ENCODE data around the gene PKMYT1.

The PKMYT1 gene
- 0 to 1.3 (median 0.32) reads per million in 4 experiments for total RNA-seq

DNA sequence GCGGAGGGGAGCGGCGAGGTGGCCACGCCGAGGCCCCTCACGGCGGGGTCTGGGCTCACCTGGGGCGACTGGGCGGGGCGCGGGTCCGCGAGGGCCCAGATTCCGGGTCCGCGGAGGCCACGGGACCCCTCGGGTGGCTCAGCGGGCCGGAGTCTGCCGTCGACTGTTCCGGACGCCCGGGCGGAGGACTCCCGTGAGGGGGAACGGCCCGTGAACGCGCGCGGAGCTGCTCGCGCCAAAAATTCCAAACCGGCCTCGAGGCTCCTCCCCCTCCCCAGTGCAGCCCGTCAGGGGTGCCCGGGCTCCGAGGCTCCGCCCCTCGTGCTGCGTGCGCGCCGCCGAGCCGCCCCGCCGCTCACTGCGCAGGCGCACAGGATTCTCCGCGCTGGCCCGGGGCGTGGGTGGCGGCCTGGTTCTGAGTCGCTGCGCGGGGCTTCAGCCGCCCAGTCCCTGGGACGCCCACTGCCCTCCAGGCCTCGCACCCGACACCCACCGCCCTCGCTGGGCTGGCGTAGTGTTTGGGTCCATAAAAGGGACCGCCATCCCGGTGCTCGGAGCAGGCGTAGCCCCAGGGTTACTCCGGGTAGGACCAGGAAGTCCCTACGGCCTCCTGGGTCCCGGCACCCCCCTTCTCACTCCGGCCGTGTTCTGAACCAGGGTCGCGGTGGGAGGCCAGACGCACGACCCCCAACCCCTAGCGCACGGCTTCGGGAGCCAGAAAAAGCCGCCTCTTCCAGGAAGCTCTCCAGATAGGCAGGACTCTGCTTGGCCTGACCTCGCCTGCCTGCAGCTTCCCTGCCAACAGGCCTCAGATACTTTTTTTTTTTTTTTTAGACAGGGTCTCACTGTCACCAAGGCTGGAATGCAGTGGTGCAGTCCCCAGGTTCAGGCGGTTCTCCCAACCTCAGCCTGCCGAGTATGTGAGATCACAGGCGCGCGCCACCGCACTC is at the start of gene PKMYT1:
PKMYT1 (minus strand) TSS at position 220 of the 950 bp plus-strand sequence. CDS start 789 bp downstream, outside the sequence.
- peak; percentile 90 for DNase-seq

DNA sequence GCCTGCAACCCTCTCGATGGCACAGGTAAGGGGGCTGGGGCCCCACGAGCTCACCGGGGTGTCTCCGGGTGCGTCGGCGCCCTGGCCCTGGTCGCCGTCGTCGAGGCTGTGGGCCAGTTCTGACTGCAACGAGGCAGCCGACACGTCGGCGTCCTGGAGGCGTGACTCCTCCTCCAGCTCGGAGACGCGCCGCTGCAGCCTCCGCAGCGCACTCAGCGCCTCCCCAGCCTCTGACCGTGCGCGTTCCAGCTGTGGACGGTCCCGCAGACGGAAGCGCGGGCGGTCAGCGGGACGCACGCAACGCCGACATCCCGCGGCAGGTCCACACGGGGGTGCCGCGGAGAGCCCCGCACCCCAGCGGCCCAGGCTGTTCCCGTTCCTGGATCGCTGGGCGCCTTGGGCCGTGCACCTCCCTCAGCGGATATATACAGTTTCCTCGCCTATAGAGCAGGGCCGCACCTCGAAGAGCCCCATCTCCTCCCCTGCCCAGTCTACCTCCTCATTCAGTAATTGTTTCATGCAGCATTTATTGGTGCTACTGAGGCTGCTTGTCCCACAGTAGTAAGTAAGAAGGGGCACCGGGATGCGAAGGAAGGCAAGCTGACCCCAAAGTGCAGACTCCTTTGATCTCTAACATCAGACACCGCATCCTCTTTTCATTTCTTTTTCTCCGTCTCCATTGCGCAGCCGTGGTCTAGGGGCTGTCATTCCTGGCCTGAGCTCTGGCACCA is 49.4 kb upstream of the PKMYT1 start:
- DNase-seq, result no peak

- no peak for DNase-seq
Observed at GRCh38 chr16:3028716-3029319, 48.6 kb upstream of the PKMYT1 start.

- peak; percentile 87 for DNase-seq
Observed at GRCh38 chr16:3027983-3028715, 47.9 kb upstream of the PKMYT1 start.

DNA sequence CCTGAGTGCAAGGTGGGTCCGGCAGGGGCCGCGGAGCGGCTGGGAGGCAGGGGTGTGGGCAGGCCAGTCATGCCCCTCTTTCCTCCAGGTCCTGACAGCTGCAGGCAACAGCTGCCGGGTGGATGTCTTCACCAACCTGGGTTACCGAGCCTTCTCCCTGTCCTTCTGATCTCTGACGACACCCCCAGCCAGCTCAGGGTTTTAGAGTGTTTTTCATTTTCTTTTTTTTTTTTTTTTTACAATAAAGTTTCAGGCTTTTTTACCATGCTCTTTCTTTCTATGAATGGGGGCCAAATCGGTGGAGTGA is 47.2 kb upstream of the PKMYT1 start:
- DNase-seq, result no peak

DNA sequence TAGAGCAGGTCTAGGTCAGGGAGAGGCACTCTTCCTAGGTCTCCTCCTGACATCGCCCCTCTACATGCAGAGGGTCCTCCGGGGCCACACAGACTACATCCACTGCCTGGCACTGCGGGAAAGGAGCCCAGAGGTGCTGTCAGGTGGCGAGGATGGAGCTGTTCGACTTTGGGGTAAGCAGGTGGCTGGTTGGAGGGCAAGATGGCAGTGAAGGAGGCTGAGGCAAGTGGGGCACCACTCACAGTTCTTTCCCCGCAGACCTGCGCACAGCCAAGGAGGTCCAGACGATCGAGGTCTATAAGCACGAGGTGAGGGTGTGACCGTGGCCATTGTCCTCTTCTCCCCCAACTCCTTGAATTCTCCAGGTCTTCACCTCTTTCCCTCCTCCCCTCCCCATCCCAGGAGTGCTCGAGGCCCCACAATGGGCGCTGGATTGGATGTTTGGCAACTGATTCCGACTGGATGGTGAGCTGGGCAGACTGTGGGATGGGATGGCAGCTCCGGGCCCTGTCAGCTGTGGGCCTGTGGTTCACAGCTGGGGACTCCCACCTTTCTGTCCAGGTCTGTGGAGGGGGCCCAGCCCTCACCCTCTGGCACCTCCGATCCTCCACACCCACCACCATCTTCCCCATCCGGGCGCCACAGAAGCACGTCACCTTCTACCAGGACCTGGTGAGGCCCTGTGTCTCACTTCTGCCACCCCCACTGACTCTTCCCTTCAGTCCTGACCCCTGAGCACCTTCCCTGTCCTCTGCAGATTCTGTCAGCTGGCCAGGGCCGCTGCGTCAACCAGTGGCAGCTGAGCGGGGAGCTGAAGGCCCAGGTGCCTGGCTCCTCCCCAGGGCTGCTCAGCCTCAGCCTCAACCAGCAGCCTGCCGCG is 46.6 kb upstream of the PKMYT1 start:
- DNase-seq, result no peak

DNA sequence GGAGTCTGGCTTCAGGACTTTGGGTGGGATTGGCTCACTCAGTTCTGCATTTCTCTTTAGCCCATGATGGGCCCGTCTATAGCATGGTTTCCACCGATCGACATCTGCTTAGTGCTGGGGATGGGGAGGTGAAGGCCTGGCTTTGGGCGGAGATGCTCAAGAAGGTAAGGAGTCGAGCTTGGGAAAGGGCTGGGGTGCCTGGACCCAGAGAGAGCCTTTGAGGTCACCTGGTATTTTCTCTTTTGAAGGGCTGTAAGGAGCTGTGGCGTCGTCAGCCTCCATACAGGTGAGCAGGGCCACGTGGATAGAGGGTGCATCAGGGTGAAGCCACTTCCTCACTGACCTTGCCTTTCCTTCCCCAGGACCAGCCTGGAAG is 45.7 kb upstream of the PKMYT1 start:
- DNase-seq, result no peak

DNA sequence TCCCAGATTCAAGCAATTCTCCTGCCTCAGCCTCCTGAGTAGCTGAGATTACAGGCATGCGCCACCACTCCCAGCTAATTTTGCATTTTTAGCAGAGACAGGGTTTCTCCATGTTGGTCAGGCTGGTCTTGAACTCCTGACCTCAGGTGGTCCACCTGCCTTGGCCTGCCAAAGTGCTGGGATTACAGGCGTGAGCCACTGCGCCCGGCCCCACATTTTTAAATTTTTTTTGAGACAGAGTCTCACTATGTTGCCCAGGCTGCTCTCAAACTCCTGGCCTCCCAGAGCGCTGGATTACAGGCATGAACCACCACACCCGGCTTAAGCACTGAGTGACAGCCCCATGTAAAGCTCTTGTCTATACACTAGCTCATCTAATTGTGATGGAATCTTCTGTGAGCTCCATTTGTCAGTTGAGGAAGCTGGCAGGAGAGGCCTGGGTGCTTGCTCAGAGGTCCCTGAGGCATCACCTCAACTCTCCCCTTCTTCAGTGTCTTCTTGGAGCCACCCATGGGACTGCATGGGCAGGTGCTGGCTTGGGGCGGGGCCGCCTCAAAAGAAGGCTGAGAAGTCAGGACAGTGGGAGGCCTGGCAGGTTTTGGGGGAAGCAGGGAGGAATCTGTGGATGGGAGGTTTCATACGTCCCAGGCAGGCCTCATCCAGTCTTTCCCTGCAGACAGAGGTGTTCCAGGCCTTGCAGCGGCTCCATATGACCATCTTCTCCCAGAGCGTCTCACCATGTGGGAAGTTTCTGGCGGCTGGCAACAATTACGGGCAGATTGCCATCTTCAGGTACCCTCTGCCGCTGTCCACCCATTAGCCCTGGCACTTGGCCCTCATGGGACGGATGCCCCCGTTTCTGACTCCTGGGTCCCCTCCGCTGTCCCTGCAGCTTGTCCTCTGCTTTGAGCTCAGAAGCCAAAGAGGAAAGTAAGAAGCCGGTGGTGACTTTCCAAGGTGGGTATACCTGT is 45.1 kb upstream of the PKMYT1 start:
- DNase-seq, result no peak

DNA sequence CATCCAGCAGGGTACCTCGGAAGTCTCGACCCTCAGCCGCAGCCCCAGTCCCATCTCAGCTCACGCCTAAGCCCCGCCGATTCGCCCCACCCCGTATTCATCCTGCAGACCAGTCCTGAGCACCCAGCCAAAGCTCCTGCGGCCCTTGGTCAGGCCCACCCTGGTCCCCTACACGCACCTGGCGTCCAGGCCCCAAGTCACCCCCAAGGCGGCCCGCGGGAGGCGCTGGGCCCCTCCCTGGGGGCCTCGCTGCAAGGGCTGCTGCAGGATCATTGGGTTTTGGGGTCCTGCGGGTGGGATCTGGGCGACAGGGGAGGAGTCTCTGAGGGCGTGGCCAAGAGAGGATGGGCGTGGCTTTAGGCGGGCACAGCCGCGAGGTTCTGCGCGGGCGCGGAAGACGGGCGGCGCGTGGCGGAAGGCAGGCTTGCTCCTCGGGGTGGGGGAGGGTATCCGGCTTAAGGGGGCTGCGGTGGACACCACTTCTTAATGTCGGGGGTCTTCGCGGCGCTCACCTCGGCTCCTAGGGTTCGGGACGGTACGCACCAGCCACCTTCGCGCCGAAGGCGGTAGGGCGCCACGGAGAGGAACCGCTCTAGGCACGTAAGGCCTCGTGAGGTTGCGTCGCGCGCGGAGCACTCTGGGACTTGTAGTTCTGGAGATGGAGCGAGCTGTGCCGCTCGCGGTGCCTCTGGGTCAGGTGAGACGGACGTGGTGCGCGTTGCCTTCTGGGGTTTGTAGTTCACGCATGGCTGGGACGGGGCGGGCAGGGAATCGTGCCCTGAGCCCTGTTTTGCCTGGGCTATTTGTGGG is 43.6 kb upstream of the PKMYT1 start, which contains the start of the genes HCFC1R1 and THOC6:
HCFC1R1 (minus strand) TSS at position 274 of the 810 bp plus-strand sequence; CDS start at position 273, 1 bp downstream.
THOC6 (plus strand) TSS at position 367 of the 810 bp plus-strand sequence; CDS start at position 659, 292 bp downstream.
- DNase-seq, result peak; percentile 89

- DNase-seq, result no peak
Observed at GRCh38 chr16:3023415-3023668, 43.1 kb upstream of the PKMYT1 start.

GRCh38 chr16:3022684-3023414 is 42.6 kb upstream of the PKMYT1 start:
- DNase-seq, result no peak

DNA sequence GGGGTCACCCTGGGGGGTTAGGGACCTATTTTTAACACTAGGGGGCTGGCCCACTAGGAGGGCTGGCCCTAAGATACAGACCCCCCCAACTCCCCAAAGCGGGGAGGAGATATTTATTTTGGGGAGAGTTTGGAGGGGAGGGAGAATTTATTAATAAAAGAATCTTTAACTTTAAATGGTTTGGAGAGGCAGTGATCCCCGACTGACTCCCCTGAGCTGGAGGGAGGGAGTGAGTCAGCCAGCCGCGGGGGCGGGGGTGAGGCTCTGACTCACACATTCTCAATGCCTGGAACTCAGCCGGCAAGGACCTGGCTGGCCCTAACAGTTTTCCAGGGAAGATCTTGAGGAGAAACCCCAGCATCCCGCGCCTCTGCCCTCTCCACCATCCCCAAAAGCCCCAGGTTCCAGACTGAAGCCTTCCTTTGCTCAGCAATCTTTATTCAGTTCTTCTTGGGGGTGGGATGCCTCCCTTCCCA is 42.0 kb upstream of the PKMYT1 start:
- peak; percentile 44 for DNase-seq

DNA sequence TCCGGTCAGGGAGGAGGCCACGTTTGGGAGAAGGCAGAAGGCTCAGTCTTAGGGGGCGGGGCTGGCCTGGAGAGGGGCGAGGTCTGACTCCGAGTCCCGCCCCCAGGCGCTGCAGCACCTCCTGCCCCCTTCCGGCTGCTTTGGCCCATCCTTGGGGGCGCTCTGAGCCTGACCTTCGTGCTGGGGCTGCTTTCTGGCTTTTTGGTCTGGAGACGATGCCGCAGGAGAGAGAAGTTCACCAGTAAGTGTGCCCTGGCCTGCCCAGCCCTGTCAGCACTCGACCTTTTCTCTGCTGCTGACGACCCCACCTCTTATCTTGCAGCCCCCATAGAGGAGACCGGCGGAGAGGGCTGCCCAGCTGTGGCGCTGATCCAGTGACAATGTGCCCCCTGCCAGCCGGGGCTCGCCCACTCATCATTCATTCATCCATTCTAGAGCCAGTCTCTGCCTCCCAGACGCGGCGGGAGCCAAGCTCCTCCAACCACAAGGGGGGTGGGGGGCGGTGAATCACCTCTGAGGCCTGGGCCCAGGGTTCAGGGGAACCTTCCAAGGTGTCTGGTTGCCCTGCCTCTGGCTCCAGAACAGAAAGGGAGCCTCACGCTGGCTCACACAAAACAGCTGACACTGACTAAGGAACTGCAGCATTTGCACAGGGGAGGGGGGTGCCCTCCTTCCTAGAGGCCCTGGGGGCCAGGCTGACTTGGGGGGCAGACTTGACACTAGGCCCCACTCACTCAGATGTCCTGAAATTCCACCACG is 41.4 kb upstream of the PKMYT1 start:
- peak; percentile 38 for DNase-seq

DNA sequence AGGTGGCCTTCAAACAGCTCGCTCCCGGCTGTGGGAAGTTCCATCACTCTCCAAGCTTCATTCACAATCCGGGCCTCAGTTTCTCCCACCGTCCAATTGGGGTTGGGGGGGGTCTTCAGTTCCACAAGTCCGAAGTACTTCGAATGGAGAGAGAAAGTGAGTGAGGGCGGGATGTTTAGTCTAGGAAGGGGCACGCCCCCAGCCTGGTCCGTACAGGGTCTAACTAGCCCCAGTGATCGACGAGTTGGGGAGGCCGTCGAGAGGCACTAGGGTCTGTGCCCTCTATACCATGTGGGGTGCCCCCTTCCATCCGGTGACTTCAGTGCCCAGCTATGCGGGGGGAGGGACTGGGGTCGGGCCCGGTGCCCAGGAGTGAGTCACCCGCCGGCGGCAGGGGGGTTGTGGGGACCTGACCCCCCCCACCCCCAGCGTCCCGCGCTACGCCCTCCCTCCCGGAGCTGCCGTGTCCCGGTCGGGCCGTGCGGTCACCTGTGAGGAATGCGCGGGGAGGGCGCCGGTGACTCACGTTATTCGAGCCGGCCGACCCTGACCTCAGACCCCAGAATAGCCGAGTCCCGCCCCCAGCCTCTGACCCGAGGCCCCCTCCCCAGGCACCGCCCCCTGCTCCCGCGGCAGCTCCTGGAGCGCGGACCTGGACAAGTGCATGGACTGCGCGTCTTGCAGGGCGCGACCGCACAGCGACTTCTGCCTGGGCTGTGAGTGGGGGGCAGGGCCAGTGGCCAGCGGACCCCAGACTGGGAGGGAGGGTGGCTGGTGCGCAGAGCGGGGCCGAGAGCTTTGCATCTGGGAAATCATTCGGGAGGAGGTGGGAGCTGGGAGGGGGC is 40.6 kb upstream of the PKMYT1 start:
- DNase-seq, result peak; percentile 47

GRCh38 chr16:3020247-3020603 is 40.0 kb upstream of the PKMYT1 start, which contains the start of gene TNFRSF12A:
TSS of gene TNFRSF12A (plus strand) at chr16:3020368. CDS start at chr16:3020398, 30 bp downstream.
- DNase-seq, result peak; percentile 50

DNA sequence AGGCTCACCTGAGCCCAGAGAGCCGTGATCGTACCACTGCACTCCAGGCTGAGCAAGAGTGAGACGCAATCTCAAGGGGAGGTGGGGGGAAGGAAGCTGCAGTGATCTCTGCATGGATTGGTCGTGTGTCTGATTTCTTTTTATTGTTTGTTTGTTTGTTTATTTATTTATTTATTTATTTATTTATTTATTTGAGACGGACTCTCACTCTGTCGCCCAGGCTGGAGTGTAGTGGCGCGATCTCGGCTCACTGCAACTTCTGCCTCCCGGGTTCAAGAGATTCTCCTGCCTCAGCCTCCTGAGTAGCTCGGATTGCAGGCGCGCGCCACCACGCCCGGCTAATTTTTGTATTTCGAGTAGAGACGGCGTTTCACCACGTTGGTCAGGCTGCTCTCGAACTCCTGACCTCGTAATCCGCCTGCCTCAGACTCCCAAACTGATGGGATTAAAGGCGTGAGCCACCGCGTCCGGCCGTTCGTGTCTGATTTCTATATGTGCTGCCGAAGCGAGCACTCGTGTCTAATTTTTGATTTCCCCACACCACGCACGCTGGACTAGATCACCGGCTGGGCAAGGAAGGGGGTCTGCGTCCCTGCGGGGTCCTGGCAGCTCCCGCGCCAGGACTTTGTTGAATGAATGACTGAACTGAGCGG is 39.5 kb upstream of the PKMYT1 start:
- DNase-seq, result no peak
